ELF-1 (cell line): Measurements from ENCODE around the gene IQCH.

Experiments used
- DNase-seq: peaks from one replicate; pipeline ENCODE4 v3.0.0-alpha.2; 2016; ENCODE audit warnings: low read depth, low spot score

IQCH gene

GRCh38 chr15:67501177-67501835 is 246.7 kb downstream of the IQCH start:
- DNase-seq, result no peak

GRCh38 chr15:67501836-67502461 is 247.4 kb downstream of the IQCH start:
- no peak for DNase-seq

- DNase-seq, result no peak
Observed at GRCh38 chr15:67504056-67504455, 249.5 kb downstream of the IQCH start.

- DNase-seq, result no peak
Observed at GRCh38 chr15:67504796-67505195, 250.2 kb downstream of the IQCH start.

- DNase-seq, result no peak
Observed at GRCh38 chr15:67505675-67506572, 251.3 kb downstream of the IQCH start.

- no peak for DNase-seq
Observed at GRCh38 chr15:67506775-67507747, 252.5 kb downstream of the IQCH start.

- DNase-seq, result no peak
Observed at GRCh38 chr15:67508407-67508806, 253.8 kb downstream of the IQCH start.

GRCh38 chr15:67509918-67510317 is 255.3 kb downstream of the IQCH start:
- DNase-seq, result no peak

GRCh38 chr15:67510597-67511190 is 256.1 kb downstream of the IQCH start:
- DNase-seq, result no peak

GRCh38 chr15:67511606-67512005 is 257.0 kb downstream of the IQCH start:
- DNase-seq, result no peak

GRCh38 chr15:67512140-67512539 is 257.6 kb downstream of the IQCH start:
- no peak for DNase-seq

- DNase-seq, result no peak
Observed at GRCh38 chr15:67512933-67513714, 258.5 kb downstream of the IQCH start.

- no peak for DNase-seq
Observed at GRCh38 chr15:67515090-67515489, 260.5 kb downstream of the IQCH start.

GRCh38 chr15:67515557-67515956 is 261.0 kb downstream of the IQCH start:
- DNase-seq, result no peak

- DNase-seq, result no peak
Observed at GRCh38 chr15:67520321-67521028, 265.9 kb downstream of the IQCH start.

GRCh38 chr15:67521029-67521782 is 266.6 kb downstream of the IQCH start, which contains the start of gene C15orf61:
Gene C15orf61, plus strand, starts transcription at chr15:67521131. Its CDS starts 118 bp downstream, at chr15:67521249.
- peak; percentile 91 for DNase-seq

- no peak for DNase-seq
Observed at GRCh38 chr15:67521783-67522568, 267.4 kb downstream of the IQCH start.

GRCh38 chr15:67523330-67523729 is 268.7 kb downstream of the IQCH start:
- DNase-seq, result no peak
